Stimulated activated CD4-positive, alpha-beta T cell treated with anti-CD3 and anti-CD28 coated beads, Interleukin-15, amount 100 ng/mL, for 24 hours (primary cell): ENCODE results near the gene KCNH5.
"Not testable (repeated sequence)": the region's sequence is repeated elsewhere in the genome, so short reads cannot be mapped to it uniquely, and the experiment has no call there.

Experiments
- DNase-seq: peaks from one replicate; pipeline ENCODE4 v3.0.0-alpha.2; 2020

Gene KCNH5

DNA sequence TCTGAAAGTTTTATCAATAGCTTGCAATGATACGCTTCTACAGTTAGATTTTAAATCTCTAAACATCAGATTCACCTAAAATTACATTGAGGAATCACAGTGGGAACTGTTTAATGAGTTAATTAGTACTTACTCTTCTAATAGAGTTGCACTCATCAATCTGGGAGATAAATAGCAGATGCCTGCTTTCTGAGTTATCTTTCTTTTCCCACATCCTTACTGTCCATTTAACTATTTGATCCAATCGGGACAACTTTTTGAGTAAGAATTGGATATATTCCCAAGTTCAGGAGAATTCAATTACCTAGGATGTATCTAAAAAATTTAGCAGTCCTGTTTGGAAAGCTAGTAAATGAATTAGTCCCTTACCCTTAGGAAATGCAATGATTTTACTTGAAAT, 162.3 kb downstream of the KCNH5 start:
- DNase-seq, result no peak

DNA sequence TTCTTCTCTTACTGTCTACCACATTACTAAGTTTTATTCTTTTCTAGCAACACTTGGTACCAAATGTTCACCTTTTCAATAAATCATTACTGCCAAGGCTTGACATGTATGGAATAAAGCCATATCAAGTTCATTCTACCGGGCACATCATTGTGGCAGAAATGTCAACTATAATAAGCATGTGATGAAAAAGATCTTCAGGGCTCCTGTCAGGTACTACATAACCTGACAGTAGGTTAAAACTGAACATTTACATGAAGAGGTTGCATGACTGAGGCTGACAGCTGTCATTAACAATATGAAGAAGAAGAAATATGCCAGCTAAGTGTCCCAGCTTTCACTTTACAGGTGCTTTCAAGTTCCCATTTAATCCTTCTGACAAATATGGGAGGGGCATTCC, 178.9 kb downstream of the KCNH5 start:
- no peak for DNase-seq

DNA sequence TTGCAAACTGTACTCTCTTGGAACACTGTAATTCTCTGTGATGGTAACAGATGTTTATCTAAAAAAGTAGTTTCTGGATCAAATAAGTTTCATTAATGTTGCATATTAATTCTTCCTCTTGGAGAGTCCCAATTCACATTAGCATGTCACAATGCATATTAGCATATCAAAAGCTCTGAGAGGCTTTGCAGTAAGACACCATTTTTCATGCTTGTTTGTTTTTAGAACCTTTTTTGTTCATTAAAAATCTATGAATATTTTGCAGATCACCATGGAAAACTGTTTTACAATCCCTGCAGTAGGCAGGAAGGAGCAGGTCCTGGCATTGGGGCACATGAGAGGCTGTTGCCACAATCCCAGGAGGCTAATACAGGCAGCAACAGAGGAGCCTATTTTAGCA, 180.7 kb downstream of the KCNH5 start:
- DNase-seq, result no peak

DNA sequence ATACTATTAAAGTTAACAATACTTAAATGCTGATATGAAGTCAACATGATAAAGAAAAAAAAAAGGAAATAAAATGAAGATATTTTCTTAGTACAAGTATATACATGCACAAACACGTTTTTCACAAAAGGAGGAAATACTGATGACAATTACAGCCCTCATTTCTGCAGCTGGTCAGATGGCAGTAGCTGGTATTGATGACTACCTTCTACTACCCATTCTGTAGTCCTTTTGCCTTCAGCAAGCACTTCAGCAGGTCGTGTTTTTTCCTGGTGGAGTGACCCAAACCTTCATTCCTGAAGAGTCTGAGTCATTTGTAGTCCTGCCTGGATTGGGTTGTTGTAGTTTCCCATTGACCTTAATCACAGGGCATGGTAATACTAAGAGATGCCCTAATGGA, 187.2 kb downstream of the KCNH5 start:
- not testable (repeated sequence) for DNase-seq

GRCh38 chr14:62854951-62855350, 190.3 kb downstream of the KCNH5 start:
- no peak for DNase-seq

DNA sequence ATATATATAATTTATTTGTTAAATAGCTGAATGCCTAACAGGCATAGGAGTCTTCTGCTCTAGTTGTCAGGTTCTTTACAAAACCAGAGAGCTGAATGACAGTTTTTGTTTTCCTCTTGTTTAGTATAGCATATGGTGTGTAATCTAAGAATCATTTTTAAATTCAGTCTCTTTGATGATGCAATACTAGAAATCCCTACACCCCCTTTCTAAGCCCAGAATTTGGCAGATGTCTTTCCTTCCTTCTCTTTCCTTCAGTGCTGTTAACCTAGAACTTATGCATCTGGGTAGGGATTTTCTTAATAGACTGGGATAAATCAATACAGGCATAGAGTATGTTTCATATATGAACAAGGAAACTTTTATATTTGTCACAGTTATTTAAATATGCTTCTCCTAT, 198.1 kb downstream of the KCNH5 start:
- no peak for DNase-seq

DNA sequence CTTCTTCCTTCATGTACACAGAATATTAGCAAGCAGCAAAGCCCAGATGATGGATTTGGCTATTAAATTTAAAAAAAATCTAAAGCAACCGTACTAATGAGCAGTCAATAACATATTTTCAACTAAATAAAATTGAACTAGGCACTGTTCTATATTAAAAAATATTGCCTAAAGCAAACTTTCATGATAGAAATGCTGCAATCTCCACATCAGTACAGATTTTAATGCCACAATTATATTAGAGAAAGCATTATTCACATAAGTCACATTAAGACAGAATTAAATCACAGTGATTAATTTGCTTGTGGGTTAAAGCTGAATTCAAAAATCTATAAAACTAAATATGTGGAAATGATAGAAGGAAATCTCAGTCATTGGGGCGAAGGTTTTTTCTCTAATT, 200.7 kb downstream of the KCNH5 start:
- DNase-seq, result no peak

- no peak for DNase-seq
These were observed 221.2 kb downstream of the KCNH5 start for GRCh38 chr14:62824086-62824485.

- DNase-seq, result no peak
These were observed 225.3 kb downstream of the KCNH5 start for GRCh38 chr14:62819931-62820330.

GRCh38 chr14:62807636-62808035, 237.6 kb downstream of the KCNH5 start:
- DNase-seq, result no peak

DNA sequence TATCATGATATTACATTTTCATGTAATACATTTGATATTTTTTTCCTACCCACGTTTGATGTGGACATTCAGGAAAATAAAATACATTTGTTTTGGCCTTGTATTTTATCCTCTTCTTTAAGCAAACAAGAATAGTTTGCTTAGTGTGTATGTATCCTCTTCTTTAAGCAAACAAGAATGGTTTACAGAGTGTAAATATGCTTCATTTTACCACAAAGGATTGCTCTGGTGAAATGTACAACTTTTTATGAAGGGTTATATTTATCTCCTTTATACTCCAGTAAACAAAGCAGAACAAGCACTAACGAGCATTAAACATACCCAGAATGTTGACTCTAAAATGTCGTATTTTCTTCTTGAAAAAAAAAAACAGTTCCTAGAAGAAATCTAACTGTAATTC, 244.7 kb downstream of the KCNH5 start:
- no peak for DNase-seq

- no peak for DNase-seq
These were observed 248.8 kb downstream of the KCNH5 start for GRCh38 chr14:62796431-62796830.

GRCh38 chr14:62792578-62792977, 252.7 kb downstream of the KCNH5 start:
- DNase-seq, result no peak

GRCh38 chr14:62781328-62781727, 263.9 kb downstream of the KCNH5 start:
- not testable (repeated sequence) for DNase-seq

DNA sequence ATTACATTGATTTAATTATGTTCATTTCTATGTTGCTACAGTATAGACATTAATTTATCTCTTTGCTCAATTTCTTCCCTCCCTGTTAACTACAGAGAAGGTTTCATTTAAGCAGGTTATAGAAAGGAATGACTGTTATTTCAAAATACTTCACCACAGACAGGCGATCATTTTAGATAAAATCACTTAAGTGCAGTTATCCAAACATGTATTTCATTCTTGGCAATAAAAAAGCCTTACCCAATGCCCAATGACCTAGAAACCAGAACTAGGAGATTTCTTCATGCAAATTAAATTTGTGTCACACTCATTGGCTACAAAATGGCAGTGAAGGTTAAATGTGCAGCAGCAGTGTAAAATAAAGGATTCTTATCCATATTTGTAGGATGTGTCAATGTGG, 266.4 kb downstream of the KCNH5 start:
- no peak for DNase-seq

DNA sequence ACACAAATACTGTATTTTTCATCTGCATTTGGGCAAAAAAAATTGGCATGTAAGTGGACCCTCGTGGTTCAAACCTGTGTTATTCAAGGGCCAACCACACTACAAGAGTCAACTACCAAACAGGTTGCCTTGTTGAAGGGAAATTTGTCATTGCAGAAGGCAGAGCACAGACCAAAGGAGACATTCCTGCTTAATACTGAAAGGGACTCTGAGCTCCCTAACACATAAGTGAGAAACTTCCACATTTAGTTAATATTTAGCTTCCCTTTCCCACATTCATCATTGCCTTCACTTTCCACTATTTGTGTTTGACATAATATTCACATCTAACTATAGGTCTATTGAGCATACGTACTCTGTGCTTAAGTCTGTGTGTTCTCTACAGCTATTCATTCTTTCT, 266.9 kb downstream of the KCNH5 start:
- DNase-seq, result no peak

DNA sequence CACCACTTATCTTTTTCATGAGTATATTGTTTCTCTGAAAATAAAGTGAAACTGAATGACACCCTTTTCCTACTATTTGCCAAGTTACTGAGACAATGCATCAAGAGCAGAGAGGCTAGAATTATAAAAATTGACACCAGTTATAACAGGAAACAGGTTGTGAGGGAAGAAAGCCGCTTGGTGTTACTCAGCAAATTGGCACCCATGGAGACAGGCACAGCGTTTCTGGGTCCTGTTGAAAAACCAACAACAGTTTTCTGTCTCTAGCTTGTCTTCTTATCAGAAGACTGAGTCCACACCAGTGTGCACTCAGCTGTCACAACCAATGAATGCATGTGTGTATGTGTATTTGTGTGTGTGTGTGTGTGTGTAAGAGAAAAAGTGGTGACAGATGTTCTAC, 267.7 kb downstream of the KCNH5 start:
- DNase-seq, result no peak

DNA sequence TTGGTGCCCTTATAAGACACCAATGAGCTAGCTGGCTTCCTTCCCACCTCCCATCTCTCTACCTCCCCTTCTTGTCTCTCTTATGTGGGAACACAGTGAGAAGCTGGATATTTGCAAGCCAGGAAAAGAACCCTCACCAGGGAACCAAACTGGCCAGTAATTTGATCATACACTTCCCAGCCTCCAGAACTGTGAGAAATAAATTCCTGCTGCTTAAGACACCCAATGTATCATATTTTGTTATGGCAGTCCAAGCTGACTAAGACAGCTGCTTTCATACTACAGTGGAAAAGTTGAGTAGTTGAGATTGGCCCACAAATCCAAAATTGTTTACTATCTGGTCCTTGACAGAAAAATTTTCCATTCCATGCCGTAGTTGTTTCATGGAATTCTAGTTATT, 269.0 kb downstream of the KCNH5 start:
- DNase-seq, result no peak

DNA sequence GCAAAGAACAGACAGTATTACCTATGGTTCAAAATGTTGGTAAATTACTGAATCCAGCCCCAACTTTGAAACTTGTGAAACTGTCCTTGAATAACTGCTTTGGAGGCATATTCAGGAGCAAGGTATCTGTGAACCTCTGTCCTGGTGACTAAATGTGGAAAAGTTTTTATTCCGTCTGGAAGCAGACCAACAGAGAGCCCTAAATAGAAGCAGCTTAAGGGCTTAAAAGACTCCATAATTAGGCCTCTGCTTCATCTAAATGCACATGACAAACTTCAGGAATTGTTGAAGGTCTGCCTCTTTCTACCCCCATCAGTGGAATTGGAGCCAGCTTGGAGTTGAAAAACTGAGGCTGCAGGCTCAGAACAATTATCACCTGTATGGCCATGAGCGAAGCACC, 276.5 kb downstream of the KCNH5 start:
- no peak for DNase-seq

DNA sequence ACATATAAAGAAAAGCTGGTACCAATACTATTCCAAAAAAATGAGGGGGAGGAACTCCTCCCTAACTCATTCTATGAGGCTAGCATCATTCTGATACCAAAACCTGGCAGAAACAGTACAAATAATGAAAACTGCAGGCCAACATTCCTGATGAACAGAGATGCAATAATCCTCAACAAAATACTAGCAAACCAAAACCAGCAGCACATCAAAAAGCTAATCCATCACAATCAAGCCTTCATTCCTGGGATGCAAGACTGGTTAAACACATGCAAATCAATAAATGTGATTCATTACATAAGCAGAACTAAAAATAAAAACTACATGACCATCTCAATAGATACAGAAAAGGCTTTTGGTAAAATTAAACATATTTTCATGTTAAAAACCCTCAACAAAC, 281.3 kb downstream of the KCNH5 start:
- DNase-seq, result no peak

DNA sequence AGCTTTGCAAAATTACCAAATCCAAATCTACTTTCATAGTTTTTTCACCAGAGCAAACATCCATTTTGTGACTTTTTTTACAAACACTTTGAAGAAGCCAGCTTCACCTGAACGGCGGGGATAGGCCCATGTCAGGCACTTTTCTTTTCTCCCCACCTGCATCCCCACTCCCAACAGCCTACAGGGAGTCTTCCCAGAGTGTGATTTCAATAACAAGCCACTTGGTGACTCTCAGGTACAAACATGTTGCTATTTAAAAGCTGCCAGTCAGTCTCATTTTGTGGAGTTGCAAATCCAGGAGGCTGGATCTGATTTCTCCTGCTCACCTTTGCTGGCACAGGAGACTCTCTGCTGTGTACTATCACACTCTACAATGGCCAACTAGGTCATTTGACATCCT, 285.5 kb downstream of the KCNH5 start:
- DNase-seq, result no peak

DNA sequence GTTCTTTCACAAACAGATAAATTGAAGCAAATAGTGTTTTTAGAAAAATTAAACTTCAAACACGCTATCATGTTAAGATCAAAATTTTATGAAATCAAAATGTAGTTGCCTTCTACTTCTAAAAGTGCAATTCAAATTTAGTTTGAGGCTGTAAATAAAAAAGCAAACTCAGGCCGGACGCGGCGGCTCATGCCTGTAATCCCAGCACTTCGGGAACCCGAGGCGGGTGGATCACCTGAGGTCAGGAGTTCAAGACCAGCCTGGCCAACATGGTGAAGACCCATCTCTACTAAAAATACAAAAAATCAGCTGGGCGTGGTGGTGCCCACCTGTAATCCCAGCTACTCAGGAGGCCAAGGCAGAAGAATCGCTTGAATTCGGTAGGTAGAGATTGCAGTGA, 298.4 kb downstream of the KCNH5 start:
- DNase-seq, result not testable (repeated sequence)

DNA sequence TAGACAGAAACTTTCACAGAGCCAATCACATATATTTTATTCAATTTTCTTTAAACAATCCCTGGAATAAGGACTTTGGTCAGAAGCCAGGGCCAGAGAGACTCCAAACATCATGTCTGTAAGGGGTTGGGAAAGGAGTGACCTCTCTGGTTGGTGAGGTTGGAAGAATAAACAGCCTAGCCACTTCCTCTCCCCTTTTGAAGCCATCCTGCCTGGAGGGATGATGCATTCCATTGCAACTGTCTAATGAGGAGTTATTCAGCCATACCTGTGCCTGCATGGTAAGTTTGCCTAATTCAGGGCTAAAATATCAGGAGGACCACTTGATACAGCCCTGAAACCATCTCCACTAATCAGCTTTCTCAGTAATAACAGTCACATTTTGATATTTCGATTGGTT, 299.8 kb downstream of the KCNH5 start:
- no peak for DNase-seq

GRCh38 chr14:62743560-62743959, 301.7 kb downstream of the KCNH5 start:
- DNase-seq, result no peak

DNA sequence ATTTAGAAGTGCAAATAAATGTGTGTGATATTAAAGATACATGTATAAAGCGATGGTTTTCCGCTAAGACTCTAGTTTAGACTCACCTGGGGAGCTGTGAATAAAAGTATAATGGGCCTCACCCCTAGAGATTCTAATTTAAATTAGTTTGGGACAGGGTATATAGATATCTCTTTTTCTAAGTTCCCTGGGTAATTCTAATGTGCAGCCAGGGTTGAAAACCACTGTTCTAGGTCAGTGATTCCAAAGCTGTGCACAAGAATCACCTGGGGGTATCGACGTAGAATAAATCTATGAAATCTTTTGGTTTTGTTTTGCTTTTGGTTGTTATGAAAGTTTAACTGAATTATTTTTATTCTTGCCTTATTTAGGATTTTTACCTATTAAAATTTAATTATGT, 302.1 kb downstream of the KCNH5 start:
- DNase-seq, result no peak

DNA sequence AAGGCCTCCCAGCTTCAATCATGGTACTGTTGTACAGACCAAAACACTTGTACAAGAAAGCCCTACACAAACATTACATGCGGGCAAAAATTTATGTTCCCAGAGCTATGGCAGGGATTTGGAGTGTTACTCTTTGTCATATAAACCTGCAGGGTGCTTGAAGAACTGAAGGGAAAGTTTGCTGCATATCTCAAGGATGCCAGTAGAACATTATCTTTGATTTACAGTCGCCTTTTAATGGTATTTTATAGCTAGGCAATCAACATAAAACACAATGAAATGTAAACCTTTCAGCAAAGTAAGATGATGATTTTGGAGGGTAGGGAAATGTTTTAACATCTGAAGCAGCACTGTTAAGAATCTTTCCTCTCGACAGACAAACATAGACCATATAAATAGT, 305.6 kb downstream of the KCNH5 start:
- DNase-seq, result no peak
